ENCODE measurements around the gene CDS2.

- no peak for TF ChIP-seq YY1 (tag by site-specific recombination; IDR thresholded peaks at IDR 0.05)
- TF ChIP-seq, protein P1, sequence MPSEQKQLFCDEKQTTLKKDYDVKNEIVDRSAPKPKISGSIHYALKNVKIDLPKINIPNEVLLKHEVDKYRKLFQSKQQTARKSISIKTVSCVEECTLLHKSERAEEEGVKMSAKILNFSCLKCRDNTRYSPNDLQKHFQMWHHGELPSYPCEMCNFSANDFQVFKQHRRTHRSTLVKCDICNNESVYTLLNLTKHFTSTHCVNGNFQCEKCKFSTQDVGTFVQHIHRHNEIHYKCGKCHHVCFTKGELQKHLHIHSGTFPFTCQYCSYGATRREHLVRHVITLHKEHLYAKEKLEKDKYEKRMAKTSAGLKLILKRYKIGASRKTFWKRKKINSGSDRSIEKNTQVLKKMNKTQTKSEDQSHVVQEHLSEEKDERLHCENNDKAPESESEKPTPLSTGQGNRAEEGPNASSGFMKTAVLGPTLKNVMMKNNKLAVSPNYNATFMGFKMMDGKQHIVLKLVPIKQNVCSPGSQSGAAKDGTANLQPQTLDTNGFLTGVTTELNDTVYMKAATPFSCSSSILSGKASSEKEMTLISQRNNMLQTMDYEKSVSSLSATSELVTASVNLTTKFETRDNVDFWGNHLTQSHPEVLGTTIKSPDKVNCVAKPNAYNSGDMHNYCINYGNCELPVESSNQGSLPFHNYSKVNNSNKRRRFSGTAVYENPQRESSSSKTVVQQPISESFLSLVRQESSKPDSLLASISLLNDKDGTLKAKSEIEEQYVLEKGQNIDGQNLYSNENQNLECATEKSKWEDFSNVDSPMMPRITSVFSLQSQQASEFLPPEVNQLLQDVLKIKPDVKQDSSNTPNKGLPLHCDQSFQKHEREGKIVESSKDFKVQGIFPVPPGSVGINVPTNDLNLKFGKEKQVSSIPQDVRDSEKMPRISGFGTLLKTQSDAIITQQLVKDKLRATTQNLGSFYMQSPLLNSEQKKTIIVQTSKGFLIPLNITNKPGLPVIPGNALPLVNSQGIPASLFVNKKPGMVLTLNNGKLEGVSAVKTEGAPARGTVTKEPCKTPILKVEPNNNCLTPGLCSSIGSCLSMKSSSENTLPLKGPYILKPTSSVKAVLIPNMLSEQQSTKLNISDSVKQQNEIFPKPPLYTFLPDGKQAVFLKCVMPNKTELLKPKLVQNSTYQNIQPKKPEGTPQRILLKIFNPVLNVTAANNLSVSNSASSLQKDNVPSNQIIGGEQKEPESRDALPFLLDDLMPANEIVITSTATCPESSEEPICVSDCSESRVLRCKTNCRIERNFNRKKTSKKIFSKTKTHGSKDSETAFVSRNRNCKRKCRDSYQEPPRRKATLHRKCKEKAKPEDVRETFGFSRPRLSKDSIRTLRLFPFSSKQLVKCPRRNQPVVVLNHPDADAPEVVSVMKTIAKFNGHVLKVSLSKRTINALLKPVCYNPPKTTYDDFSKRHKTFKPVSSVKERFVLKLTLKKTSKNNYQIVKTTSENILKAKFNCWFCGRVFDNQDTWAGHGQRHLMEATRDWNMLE (tag by site-specific recombination; conservative IDR thresholded peaks at IDR 0.05; ENCODE audit: low read depth), result no peak
- no peak for TF ChIP-seq ZNF664 (tag by site-specific recombination; IDR thresholded peaks at IDR 0.05)
- no peak for TF ChIP-seq MYNN (tag by site-specific recombination; IDR thresholded peaks at IDR 0.05; ENCODE audit: borderline replicate concordance)
- no peak for TF ChIP-seq PRDM6 (tag by site-specific recombination; IDR thresholded peaks at IDR 0.05)
- TF ChIP-seq, protein P2, sequence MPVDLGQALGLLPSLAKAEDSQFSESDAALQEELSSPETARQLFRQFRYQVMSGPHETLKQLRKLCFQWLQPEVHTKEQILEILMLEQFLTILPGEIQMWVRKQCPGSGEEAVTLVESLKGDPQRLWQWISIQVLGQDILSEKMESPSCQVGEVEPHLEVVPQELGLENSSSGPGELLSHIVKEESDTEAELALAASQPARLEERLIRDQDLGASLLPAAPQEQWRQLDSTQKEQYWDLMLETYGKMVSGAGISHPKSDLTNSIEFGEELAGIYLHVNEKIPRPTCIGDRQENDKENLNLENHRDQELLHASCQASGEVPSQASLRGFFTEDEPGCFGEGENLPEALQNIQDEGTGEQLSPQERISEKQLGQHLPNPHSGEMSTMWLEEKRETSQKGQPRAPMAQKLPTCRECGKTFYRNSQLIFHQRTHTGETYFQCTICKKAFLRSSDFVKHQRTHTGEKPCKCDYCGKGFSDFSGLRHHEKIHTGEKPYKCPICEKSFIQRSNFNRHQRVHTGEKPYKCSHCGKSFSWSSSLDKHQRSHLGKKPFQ (tag by site-specific recombination; IDR thresholded peaks at IDR 0.05), result no peak
- no peak for TF ChIP-seq ZNF670 (tag by site-specific recombination; IDR thresholded peaks at IDR 0.05; ENCODE audit: low read depth)
- TF ChIP-seq CTCF (tag by site-specific recombination; IDR thresholded peaks at IDR 0.05), result no peak
- TF ChIP-seq ZNF76 (tag by site-specific recombination; IDR thresholded peaks at IDR 0.05; ENCODE audit: borderline replicate concordance, low read depth), result no peak
- TF ChIP-seq ZNF274 (IDR thresholded peaks at IDR 0.05; ENCODE audit: low read length), result no peak
- no peak for TF ChIP-seq ZNF274 (tag by site-specific recombination; IDR thresholded peaks at IDR 0.05; ENCODE audit: borderline replicate concordance)
- TF ChIP-seq, protein P3, sequence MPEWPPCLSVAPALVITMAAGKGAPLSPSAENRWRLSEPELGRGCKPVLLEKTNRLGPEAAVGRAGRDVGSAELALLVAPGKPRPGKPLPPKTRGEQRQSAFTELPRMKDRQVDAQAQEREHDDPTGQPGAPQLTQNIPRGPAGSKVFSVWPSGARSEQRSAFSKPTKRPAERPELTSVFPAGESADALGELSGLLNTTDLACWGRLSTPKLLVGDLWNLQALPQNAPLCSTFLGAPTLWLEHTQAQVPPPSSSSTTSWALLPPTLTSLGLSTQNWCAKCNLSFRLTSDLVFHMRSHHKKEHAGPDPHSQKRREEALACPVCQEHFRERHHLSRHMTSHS (tag by site-specific recombination; IDR thresholded peaks at IDR 0.05), result no peak
- no peak for TF ChIP-seq ZEB2 (tag by site-specific recombination; IDR thresholded peaks at IDR 0.05)
- TF ChIP-seq SCRT2 (tag by site-specific recombination; IDR thresholded peaks at IDR 0.05), result no peak
Observed at GRCh38 chr20:5187122-5187521, 60.3 kb downstream of the CDS2 start.

Measured in HEK293 (cell line).